T-helper 2 cell (primary cell): ENCODE results near the gene NMU.
A peak's percentile ranks its signal among the peaks of the same experiment; 100 is the strongest.

Experiments
- DNase-seq, 5 experiments: peaks; one replicate each; pipeline versions ENCODE4 v3.0.0 to v3.0.0-alpha.2; 2012 to 2022

Gene NMU

DNA sequence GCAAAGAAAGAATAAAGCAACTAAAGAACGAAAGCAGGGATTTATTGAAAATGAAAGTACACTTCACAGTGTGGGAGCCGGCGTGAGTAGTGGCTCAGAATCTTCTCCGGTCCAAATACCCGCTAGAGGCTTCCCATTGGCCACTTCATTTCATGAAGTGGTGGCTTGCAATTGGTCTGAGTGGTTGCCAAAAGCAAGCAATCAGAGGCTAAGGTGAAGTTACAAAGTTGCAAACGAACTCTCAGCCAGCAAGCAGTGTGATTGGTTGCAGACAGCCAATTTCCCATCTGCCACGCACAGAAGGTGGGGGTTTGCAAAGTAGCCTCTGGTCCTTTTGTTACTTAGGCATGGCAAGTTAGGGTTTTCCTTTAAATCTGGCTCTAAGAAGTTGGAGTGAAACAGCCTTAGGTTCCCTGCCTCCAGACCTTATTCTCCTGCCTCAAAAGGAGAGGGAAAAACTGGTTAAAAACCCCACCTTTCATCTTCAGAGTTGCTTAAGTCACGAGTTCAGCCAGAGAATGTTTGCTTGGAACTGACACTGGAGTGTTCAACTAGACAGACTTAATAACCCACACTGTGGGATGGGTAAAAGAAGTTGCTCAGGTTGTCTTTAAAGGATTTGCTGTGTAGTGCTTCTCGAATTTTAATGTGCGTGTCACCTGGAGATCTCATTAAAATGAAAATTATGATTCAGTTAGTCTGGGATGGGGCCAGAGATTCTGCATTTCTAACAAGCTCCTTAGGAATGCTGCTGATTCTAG, 82.5 kb downstream of the NMU start:
- DNase-seq: peak in 2 of 5 experiments; percentile 27 to 57

GRCh38 chr4:55551964-55552363, 84.1 kb downstream of the NMU start:
- DNase-seq: peak in 1 of 5 experiments; percentile 9

GRCh38 chr4:55549888-55550287, 86.2 kb downstream of the NMU start:
- DNase-seq: peak in 1 of 5 experiments; percentile 81

GRCh38 chr4:55547918-55548317, 88.2 kb downstream of the NMU start:
- DNase-seq: no peak

GRCh38 chr4:55547466-55547770, 88.7 kb downstream of the NMU start:
- DNase-seq: no peak

GRCh38 chr4:55546756-55547465, 89.2 kb downstream of the NMU start, which contains the start of gene CLOCK:
TSS of gene CLOCK (minus strand) at chr4:55546909. CDS start at chr4:55482785, 64,124 bp downstream.
- DNase-seq: peak; percentile 72 to 87 (median 79)

DNA sequence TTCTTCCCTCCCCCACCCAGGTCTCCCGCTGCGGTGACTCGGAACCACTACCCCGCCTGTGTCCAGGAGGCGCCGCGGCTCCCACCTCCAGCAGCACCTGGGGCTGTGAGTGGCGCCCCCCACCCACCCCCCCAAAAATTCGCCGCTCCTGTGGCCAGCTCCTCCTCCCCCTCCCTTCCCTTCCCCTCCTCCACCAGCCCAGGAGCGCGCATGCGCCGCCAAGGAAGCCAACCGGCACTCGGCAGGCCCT, 89.7 kb downstream of the NMU start:
- no peak for DNase-seq

- DNase-seq: peak; percentile 41 to 70 (median 59)
Observed at GRCh38 chr4:55545641-55546505, 90.2 kb downstream of the NMU start.
